Type B pancreatic cell (in vitro differentiated cells): ENCODE measurements around the gene CA7. TPM values are rescaled to one million over a fixed set of nuclear protein-coding genes. Genes with fewer than 3 reads are reported as not detected.
"Not testable (repeated sequence)": the region's sequence is repeated elsewhere in the genome, so short reads cannot be mapped to it uniquely, and the experiment has no call there.

Experiments used
- DNase-seq: peaks from one replicate; pipeline ENCODE4 v3.0.0; 2021; ENCODE audit warnings: mixed read lengths; ENCODE audit not compliant: unreplicated experiment; ENCODE audit errors: extremely low spot score
- H3K27ac Mint-ChIP-seq: 2 replicates; pipeline ENCODE4 v1.8.0; 2021; ENCODE audit warnings: mild to moderate bottlenecking, mixed read lengths
- H3K27me3 Mint-ChIP-seq: 2 replicates; pipeline ENCODE4 v1.8.0; 2021; ENCODE audit warnings: mixed read lengths
- H3K36me3 Mint-ChIP-seq: 2 replicates; pipeline ENCODE4 v1.8.0; 2021; ENCODE audit warnings: mixed read lengths
- H3K4me1 Mint-ChIP-seq: one replicate; pipeline ENCODE4 v1.8.0; 2021; ENCODE audit warnings: mixed read lengths; ENCODE audit not compliant: unreplicated experiment
- H3K4me3 Mint-ChIP-seq: 2 replicates; pipeline ENCODE4 v1.8.0; 2021; ENCODE audit warnings: mild to moderate bottlenecking, mixed read lengths
- H3K9me3 Mint-ChIP-seq: 2 replicates; pipeline ENCODE4 v1.8.0; 2021; ENCODE audit warnings: mixed read lengths
- total RNA-seq: library from RNA; stranded (reverse); gene quantifications from 2 replicates; pipeline ENCODE4 v1.2.1, GENCODE V29; 2021; ENCODE audit warnings: low replicate concordance
- TF ChIP-seq, protein P1 (sequence below): fragments of 200-600 bp; sonication (generic); conservative IDR thresholded peaks from 2 replicates; pipeline ENCODE4 v1.5.0; 2021; ENCODE audit warnings: antibody characterized with exemption, mild to moderate bottlenecking

The CA7 gene
- total RNA-seq, 1 donor from 2014 or later, result 0.70 TPM

DNA sequence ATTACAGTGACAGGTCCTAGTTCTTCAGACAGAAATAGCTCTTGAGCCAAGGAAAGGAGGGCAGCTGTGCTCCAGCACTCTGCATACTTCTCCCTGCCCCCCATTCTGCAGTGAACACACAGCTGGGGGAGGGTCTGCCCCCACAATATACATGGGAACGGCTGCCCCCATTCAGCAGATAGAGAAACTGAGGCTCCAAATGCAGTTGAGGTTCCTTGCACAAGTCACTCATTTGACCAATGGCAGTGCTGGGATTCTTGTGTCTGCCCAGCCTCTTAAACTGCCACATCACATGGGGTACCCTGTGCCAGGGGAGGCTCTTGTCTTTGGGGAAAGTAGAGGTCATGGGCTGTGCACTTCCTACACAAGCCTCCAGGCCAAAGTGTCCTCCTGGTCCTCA, 25.2 kb downstream of the CA7 start:
- no peak overlapping the region for H3K4me3 Mint-ChIP-seq
- no peak overlapping the region for H3K27ac Mint-ChIP-seq
- no peaks in the 10 kb centered on the region for H3K9me3 Mint-ChIP-seq
- DNase-seq, result no peak
- TF ChIP-seq, protein P1, sequence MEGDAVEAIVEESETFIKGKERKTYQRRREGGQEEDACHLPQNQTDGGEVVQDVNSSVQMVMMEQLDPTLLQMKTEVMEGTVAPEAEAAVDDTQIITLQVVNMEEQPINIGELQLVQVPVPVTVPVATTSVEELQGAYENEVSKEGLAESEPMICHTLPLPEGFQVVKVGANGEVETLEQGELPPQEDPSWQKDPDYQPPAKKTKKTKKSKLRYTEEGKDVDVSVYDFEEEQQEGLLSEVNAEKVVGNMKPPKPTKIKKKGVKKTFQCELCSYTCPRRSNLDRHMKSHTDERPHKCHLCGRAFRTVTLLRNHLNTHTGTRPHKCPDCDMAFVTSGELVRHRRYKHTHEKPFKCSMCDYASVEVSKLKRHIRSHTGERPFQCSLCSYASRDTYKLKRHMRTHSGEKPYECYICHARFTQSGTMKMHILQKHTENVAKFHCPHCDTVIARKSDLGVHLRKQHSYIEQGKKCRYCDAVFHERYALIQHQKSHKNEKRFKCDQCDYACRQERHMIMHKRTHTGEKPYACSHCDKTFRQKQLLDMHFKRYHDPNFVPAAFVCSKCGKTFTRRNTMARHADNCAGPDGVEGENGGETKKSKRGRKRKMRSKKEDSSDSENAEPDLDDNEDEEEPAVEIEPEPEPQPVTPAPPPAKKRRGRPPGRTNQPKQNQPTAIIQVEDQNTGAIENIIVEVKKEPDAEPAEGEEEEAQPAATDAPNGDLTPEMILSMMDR, result no peak
- H3K4me1 Mint-ChIP-seq, result peaks cover 16% of the 10 kb centered on the region
- H3K27me3 Mint-ChIP-seq, result peaks cover 9% of the 10 kb centered on the region
- no peaks in the 10 kb centered on the region for H3K36me3 Mint-ChIP-seq

DNA sequence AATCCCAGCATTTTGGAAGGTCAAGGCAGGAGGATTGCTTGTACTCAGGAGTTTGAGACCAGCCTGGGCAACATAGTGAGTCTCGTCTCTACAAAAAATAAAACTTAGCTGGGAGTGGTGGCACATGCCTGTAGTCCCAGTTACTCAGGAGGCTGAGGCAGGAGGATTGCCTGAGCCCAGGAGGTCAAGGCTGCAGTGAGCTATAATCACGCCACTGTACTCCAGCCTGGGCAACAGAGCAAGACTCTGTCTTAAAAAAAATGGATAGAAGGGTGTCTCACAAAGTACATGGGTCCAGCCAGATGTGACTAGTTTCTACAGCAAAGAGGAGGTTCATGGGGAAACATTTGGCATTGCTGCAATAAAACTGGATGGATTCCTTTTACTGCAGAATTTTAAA, 27.1 kb downstream of the CA7 start:
- H3K4me1 Mint-ChIP-seq, result peaks cover 17% of the 10 kb centered on the region
- not testable (repeated sequence) for H3K27ac Mint-ChIP-seq, H3K9me3 Mint-ChIP-seq, H3K36me3 Mint-ChIP-seq, H3K4me3 Mint-ChIP-seq, DNase-seq, H3K27me3 Mint-ChIP-seq

DNA sequence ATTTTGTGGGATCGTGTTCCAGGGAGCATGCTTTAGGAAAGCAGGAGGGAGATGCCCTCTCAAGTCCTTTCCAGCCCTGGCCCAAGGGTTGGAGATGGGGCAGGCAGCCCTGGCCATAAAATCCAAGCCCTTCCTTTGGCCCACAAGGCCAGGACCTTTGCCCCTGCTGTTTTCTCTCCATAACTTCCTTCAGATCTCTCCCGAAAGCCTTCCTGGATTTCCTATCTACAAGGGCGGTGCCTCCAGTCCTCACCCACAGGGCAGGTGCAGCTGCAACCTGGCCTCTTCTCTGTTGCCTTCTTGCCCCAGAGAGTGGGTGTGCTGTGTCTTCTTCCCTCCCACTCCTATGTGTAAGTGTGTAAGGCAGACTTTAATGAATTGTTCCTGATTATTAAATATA, 27.6 kb downstream of the CA7 start:
- Mint-ChIP-seq H3K27me3 (peaks cover 9% of the 10 kb centered on the region), H3K9me3 (no peaks in the 10 kb centered on the region), H3K4me1 (peaks cover 17% of the 10 kb centered on the region), H3K27ac (no peak overlapping the region), H3K4me3 (no peak overlapping the region), H3K36me3 (no peaks in the 10 kb centered on the region)
- no peak for DNase-seq
- TF ChIP-seq, protein P1, result no peak

DNA sequence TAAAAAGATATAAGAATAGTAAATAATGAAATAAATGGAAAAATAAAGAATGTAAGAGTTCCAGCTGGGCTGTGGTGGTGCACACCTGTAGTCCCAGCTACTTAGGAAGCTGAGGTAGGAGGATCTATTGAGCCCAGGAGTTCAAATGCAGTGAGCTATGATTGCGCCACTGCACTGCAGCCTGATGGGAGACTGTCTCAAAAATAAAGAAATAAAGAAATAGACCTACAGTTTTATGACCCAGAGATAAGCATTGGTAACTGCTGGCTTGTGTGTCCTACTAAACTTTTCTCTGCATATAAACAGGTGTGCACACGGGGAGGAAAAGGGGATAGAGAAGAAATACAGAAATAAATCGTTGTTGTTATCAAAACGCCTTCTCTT, 28.3 kb downstream of the CA7 start:
- peaks cover 9% of the 10 kb centered on the region for H3K27me3 Mint-ChIP-seq
- no peak for DNase-seq
- peaks cover 17% of the 10 kb centered on the region for H3K4me1 Mint-ChIP-seq
- no peaks in the 10 kb centered on the region for H3K9me3 Mint-ChIP-seq
- TF ChIP-seq, protein P1, result no peak
- peak overlapping the region; percentile 82 for H3K4me3 Mint-ChIP-seq
- H3K27ac Mint-ChIP-seq, result peak overlapping the region; percentile 66
- H3K36me3 Mint-ChIP-seq, result no peaks in the 10 kb centered on the region

DNA sequence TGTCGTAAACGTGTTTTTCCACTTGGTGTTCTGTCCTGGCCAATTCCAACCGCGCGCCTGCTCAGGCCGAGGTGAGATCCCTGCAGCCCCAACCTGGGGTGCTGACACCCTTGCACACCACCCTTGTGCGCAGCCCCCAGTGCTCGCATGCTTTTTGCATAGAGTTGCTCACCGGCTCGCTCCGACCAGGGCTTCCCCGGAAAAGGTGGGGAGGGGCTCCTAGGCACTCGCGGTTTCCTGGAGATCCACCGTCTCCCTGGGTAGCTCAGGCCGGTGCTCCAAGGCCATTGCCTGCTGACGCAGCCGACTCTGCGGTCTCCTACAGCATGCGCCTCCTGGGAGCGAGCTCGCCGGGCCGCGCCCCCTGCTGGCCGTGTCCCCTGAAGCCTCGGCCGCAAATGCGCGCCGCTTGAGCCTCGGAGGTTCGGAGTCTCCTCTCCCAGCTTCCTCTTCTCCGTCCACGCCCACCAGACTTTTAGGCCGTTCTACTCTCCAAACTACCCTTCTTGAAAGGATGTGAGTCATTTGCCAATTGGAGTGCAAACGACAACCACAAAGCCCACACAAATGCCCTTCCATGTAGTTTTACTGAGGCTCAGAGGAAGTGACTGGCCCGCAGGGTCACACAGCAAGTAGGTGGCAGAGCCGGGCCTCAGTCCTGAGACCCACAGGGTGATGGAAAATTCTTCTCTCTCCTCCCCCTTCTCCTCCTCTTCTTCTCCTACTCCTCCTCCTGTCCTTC, 28.9 kb downstream of the CA7 start:
- Mint-ChIP-seq H3K36me3 (no peaks in the 10 kb centered on the region), H3K9me3 (no peaks in the 10 kb centered on the region), H3K27me3 (peaks cover 5% of the 10 kb centered on the region), H3K4me3 (peak overlapping the region; percentile 82), H3K27ac (peak overlapping the region; percentile 66), H3K4me1 (peaks cover 16% of the 10 kb centered on the region)
- TF ChIP-seq, protein P1, result peak; percentile 98
- DNase-seq, result peak; percentile 91

DNA sequence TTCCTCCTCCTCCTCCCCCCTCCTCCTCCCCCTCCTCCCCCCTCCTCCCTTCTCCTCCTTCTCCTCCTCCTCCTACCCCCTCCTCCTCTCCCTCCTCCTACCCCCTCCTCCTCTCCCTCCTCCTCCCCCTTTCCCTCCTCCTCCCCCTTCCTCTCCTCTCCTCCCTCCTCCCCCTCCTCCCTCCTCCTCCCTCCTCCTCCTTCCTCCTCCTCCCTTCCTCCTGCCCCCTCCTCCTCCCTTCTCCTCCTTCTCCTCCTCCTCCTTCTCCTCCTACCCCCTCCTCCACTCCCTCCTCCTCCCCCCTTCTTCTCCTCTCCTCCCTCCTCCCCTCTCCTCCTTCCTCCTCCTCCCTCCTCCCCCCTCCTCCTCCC, 29.5 kb downstream of the CA7 start:
- no peaks in the 10 kb centered on the region for H3K9me3 Mint-ChIP-seq

More for the DNA sequence above, 29.5 kb downstream of the CA7 start:
- Mint-ChIP-seq H3K27me3 (peaks cover 5% of the 10 kb centered on the region), H3K4me1 (peaks cover 21% of the 10 kb centered on the region), H3K4me3 (no peak overlapping the region), H3K36me3 (no peaks in the 10 kb centered on the region), H3K27ac (no peak overlapping the region)
- no peak for DNase-seq
- TF ChIP-seq, protein P1, result no peak
